GM19023 (cell line): ENCODE measurements around the gene LMCD1.

Source experiments
- ATAC-seq: cut with Tn5 transposase; IDR thresholded peaks from one replicate; pipeline ENCODE4 v1.9.1; 2021; ENCODE audit warnings: mild to moderate bottlenecking, moderate library complexity; ENCODE audit not compliant: unreplicated experiment

Gene LMCD1, protein sequence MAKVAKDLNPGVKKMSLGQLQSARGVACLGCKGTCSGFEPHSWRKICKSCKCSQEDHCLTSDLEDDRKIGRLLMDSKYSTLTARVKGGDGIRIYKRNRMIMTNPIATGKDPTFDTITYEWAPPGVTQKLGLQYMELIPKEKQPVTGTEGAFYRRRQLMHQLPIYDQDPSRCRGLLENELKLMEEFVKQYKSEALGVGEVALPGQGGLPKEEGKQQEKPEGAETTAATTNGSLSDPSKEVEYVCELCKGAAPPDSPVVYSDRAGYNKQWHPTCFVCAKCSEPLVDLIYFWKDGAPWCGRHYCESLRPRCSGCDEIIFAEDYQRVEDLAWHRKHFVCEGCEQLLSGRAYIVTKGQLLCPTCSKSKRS

GRCh38 chr3:8501371-8502131 lies at the start of gene LMCD1:
TSS of gene LMCD1 (plus strand) at chr3:8501823. CDS start at chr3:8501939, 116 bp downstream.
- ATAC-seq, result peak; percentile 97

DNA sequence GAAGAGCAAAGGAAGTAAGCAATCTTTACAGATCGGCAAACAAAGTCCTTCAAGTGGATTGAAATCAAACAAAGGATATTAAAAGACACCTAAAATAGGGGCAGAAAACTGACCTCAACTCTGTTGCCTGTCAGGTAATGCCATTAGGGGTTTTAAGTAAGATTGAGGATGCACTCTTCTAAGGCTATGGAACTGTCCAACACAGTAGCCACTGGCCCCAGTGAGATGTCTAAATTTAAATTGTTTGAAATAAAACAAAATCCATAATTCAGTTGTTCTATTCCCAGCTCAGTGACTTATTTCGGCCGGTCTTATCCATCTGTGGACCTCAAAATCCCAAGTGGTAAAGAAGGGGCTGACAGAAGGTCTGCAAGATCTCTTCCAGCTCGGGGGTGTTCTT lies 49.5 kb upstream of the LMCD1 start:
- no peak for ATAC-seq

DNA sequence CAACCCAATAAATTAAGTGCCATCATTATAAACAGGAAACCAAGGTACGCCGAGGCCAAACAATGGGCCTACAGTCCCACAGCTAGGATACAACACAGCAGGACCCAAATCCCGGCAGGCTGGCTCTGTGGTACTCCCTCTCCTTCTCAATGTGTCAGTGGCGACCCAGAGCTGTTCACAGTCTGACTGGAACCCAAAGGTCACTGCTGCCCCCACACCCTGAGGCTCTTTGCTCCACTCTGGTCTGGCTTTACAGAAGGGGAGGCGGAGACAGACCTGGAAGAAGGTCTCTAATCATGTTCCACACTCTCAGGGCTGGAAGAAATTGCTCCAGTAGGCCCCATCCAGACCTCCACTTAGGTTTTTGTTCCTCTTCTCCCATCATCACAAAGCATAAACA lies 48.5 kb upstream of the LMCD1 start:
- no peak for ATAC-seq

- no peak for ATAC-seq
Measured at GRCh38 chr3:8455526-8456411, 45.9 kb upstream of the LMCD1 start.

DNA sequence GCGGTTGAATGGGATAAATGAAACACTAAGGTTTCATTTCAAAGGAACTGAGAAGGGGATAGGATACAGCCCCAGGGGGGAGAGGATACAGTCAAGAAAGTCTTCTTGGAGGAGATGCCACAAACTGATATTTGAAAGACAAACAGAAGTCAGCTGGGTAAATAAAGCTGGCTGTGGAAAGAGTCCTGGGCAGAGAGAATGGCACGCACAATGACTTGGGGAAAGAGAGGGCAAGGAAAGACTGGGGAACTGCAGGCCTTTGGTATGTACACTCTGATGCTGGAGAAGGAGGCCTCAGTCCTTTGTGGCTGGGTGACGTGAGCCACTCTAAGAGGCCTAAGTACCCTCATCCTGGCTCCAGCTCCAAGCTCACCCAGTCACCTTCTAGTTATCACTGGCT lies 45.2 kb upstream of the LMCD1 start:
- ATAC-seq, result no peak

DNA sequence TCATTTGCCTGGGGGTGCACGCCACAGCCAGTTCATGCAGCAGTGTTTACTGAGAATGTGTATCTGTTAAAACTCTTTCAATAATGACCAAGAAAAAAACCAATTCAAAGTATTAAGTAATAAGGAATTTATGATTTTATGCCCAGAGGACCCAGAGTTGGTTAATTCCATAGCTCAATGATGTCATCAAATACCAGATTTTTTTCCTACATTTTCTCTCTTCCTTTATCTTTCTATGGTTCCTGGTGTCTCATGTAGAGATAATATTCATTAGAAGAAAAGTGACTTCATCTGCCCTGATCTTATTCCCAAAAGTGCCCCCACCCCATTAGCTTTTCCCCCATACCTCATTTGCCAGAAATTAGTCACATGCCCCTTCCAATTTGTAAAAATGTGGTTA lies 44.6 kb upstream of the LMCD1 start:
- no peak for ATAC-seq

GRCh38 chr3:8458238-8458661 lies 43.4 kb upstream of the LMCD1 start:
- no peak for ATAC-seq

GRCh38 chr3:8458711-8459110 lies 42.9 kb upstream of the LMCD1 start:
- ATAC-seq, result no peak

GRCh38 chr3:8460050-8460708 lies 41.4 kb upstream of the LMCD1 start:
- ATAC-seq, result no peak

DNA sequence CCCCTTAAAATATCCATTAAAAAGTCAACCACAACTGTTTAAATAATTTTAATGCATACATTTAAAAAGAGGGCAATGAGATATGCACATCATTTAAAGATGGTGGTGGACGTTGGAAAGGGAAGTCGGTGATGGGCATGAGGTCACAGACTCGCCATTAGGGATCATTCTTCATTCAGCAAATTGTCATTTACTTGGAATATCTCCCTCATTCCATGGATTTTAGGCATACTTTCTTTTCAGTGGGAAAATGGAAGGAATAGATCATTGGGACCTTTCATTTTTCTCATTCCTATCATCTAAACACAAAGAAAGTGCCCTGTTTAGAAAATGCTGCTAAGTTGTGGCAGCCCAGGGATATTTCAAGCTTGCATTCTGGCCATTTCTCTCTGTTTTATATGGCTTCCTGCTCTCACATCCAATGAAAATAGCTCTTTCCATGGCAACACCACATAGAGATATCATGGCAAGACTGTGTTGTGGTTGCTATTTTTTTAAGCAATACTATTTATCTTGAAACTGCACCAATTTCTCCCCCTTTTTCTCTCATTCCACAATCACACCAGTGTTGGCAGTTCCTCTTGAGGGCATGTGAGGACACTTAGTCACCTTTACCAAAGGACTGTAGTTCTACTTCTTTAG lies 40.7 kb upstream of the LMCD1 start:
- no peak for ATAC-seq

DNA sequence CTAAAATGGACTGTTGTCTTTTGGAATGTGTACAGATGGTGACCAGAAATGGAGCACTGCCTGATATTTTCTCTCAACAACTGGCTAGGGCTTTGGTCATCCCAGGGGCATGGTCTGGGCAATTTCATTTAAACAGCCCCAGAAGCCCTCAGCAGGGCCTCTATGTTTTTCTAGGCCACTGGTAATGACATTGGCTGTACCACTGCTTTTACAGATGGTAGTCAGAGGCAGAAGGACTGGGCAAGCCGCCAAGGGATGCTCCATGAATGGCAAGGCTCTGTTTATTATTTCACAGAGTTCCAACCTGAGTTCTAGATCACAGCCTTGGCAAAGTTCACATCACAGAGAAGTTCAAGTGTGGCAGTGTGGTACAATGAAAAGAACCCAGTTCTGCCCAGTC lies 37.0 kb upstream of the LMCD1 start:
- ATAC-seq, result no peak

DNA sequence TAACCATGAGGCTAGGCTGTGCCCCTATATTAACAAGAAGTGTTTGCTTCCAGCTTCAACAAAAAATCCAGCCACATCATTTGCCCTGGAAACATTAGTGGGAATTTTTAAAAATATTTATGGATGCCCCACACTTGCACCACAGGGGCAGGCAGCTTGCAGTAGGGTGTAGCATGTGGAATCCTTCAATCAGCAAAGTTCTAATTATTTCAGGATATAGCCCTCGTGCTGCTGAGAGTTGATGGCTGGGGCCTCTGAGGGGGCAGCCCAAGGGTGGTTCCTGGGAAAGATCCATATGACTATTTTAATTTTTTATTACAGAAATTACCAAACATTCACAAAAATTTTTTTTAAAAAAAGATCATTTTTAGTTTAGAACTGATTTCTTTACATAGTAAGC lies 35.1 kb upstream of the LMCD1 start:
- ATAC-seq, result no peak

- no peak for ATAC-seq
Measured at GRCh38 chr3:8470801-8471200, 30.8 kb upstream of the LMCD1 start.

DNA sequence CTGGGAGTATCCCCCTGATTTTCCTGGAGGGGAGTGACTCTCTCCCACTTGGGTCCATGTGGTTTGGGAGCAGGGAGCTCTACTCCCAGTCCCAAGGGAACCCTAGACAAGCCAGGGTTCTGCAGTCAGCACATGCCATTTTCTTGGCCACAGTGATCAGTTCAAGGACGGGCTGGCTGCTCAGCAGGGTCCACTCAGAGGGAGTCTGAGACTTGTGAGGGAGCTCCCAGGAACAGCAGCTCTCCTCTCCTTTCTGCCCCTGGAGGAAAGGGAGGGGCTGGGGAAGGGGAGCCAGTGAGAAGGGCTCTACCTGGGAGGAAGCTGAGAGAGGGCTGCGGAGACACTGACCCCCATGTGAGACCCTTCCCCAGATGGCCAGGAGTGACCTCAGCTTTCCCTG lies 29.1 kb upstream of the LMCD1 start:
- no peak for ATAC-seq

DNA sequence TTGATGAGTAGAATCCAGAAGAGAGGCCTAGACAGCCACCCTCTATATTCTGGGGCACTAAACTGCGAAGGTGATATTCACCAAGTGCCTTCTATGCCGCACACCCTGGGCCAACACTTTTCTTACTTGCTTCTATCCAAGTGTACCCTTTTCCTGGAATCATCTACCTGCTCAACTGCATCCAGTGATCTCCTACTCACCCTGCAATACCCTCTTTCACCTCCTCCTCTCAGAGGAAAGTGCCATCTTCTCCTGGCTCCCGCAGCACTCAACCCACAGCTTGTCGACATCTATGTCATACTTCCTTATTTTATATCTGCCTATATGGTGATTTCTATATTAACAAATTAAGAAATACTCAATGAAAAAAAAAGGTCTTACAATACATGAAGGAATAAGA lies 28.6 kb upstream of the LMCD1 start:
- no peak for ATAC-seq

DNA sequence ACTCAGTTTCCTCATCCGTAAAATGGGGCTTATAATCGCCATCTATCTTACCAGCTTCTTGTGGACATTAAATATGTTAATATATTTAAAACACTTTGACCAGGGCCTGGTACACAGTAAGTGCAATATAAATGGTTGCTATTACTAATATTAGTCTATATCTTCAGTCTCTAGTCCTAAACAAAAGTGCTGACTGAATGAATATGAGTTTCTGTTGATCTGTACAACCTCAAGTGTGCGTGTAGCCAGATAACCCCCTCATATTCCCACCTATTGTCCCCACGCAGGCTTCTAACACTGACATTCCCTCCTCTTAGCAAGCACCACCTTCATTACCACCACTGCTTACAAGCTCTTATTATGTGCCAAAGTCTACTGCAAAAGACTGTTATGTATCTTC lies 27.6 kb upstream of the LMCD1 start:
- ATAC-seq, result no peak

- no peak for ATAC-seq
Measured at GRCh38 chr3:8474991-8475390, 26.6 kb upstream of the LMCD1 start.

- no peak for ATAC-seq
Measured at GRCh38 chr3:8480699-8481098, 20.9 kb upstream of the LMCD1 start.

DNA sequence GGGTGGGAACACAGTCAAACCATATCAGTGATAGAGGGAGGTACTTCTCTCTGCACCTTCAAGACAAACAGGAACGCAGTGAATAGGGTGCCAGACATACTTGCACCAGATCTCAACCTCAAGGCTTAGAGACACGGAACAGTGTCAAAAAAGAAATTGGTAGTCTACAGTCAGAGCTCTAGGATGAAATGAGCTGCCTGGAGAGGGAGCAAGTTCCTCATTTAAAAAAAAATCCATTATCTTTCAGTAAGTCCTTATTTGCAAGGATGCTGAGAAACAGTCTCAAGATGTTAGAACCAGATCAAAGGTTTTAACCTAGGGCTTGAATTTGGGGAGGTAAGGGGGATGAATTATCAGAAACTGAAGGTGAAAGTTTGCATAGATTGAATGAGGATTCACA lies 20.2 kb upstream of the LMCD1 start:
- no peak for ATAC-seq

DNA sequence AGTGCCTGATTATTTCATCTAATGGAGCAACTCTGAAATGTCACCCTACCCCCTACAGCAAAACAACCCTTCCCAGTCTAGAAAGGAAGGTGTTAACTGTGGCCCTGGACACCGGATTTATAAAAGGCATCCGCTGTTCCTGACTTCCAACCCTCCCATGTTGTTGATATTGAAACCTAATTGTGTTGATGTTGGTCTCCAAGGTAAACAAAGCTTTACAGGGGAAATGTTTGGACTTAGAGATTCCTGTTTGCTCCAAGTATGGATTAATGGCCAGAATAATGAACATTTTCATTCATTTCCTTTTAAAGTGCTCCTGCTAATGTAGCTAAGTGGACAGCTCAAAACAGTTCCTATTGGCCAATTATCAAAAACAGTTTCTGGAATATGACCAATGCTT lies 19.4 kb upstream of the LMCD1 start:
- ATAC-seq, result no peak
